B cell (primary cell): ENCODE results near the gene PSMC3IP. TPM values are rescaled to one million over a fixed set of nuclear protein-coding genes. Genes with fewer than 3 reads are reported as not detected.

ENCODE experiments used
- ATAC-seq: fragments of 200-7000 bp; cut with Tn5 transposase; one replicate; pipeline ENCODE4 v1.10.0; 2021; ENCODE audit warnings: low read depth, mild to moderate bottlenecking, moderate number of reproducible peaks, moderate library complexity
- CTCF ChIA-PET: fragments of 350-600 bp; sonication (Branson Sonifier 250); formaldehyde crosslinking; loops from one replicate; lab custom pipeline; 2021; ENCODE audit warnings: antibody characterized with exemption, inconsistent platforms; lab: Charles Lee
- POLR2A ChIA-PET: fragments of 350-600 bp; sonication (Branson Sonifier 250); formaldehyde crosslinking; loops from one replicate; lab custom pipeline; 2021; ENCODE audit warnings: antibody characterized with exemption; lab: Charles Lee
- DNase-seq: peaks from one replicate; pipeline ENCODE4 v3.0.0; 2013
- H2AFZ ChIP-seq: 2 replicates; pipeline ENCODE4 v1.6.1; 2012; ENCODE audit warnings: mild to moderate bottlenecking, low read depth, low read length; ENCODE audit not compliant: insufficient read depth, poor library complexity, severe bottlenecking
- H3K27ac ChIP-seq, 2 donors: 1 replicate in 1 of 2; 2 replicates in 1 of 2; pipeline ENCODE4 v1.5.1; 2012 to 2013; ENCODE audit warnings: low read length in 2 of 2, mild to moderate bottlenecking in 2 of 2, moderate library complexity in 1 of 2
- H3K27me3 ChIP-seq, 4 experiments: fragments of 200-600 bp in 1 of 4; sonication (generic) in 1 of 4; replicated peaks in 1 of 4; 1 replicate in 2 of 4; 2 replicates in 2 of 4; pipeline versions ENCODE4 v1.6.1 to v1.7.0; 2013 to 2016; ENCODE audit warnings: low read length in 3 of 4, mild to moderate bottlenecking in 2 of 4, mixed read lengths in 1 of 4, moderate library complexity in 1 of 4; ENCODE audit not compliant: insufficient read depth in 4 of 4, control insufficient read depth in 3 of 4; ENCODE audit errors: control extremely low read depth in 1 of 4
- H3K36me3 ChIP-seq, 2 experiments: replicated peaks in 1 of 2; 1 replicate in 1 of 2; 2 replicates in 1 of 2; pipeline versions ENCODE4 v1.6.1 to v1.7.1; 2013; ENCODE audit warnings: low read length in 1 of 2; ENCODE audit not compliant: insufficient read depth in 2 of 2, control insufficient read depth in 1 of 2; ENCODE audit errors: control extremely low read depth in 1 of 2, extremely low read depth in 1 of 2
- H3K4me1 ChIP-seq, 2 donors: fragments of 200-600 bp in 1 of 2; sonication (generic) in 1 of 2; 1 replicate in 1 of 2; 2 replicates in 1 of 2; pipeline versions ENCODE4 v1.5.1 to v1.6.1; 2013 to 2017; ENCODE audit warnings: low read length in 2 of 2; ENCODE audit not compliant: control insufficient read depth in 2 of 2, insufficient read depth in 2 of 2
- H3K4me2 ChIP-seq: replicated peaks from 2 replicates; pipeline ENCODE3; 2012; ENCODE audit warnings: mild to moderate bottlenecking, low read depth, low read length; ENCODE audit not compliant: poor library complexity, severe bottlenecking
- H3K4me3 ChIP-seq, 5 experiments: fragments of 200-600 bp in 1 of 5; sonication (generic) in 1 of 5; 1 replicate in 3 of 5; 2 replicates in 2 of 5; pipeline versions ENCODE4 v1.5.1 to v1.7.0; 2011 to 2016; ENCODE audit warnings: low read length in 4 of 5, mild to moderate bottlenecking in 4 of 5, low read depth in 2 of 5, control low read depth in 1 of 5, moderate library complexity in 1 of 5; ENCODE audit not compliant: insufficient read depth in 1 of 5; ENCODE audit errors: control extremely low read depth in 1 of 5, extremely low read depth in 1 of 5
- H3K79me2 ChIP-seq: fragments of 200-600 bp; sonication (generic); one replicate; pipeline ENCODE4 v1.6.0; 2016; ENCODE audit warnings: low read length; ENCODE audit not compliant: control insufficient read depth, insufficient read depth
- H3K9ac ChIP-seq: fragments of 200-600 bp; sonication (generic); 2 replicates; pipeline ENCODE4 v1.6.1; 2017; ENCODE audit warnings: mild to moderate bottlenecking, low read length, moderate library complexity
- H3K9me3 ChIP-seq, 3 donors: one replicate each; pipeline versions ENCODE4 v1.6.1 to v1.7.1; 2013; ENCODE audit warnings: low read length in 2 of 3; ENCODE audit not compliant: control insufficient read depth in 2 of 3, insufficient read depth in 1 of 3; ENCODE audit errors: control extremely low read depth in 1 of 3
- H4K20me1 ChIP-seq: 2 replicates; pipeline ENCODE4 v1.6.0; 2012; ENCODE audit warnings: mild to moderate bottlenecking, low read length; ENCODE audit not compliant: insufficient read depth, control insufficient read depth, poor library complexity, severe bottlenecking
- H3K27ac Mint-ChIP-seq: one replicate; pipeline ENCODE4 v1.8.0; 2021; ENCODE audit warnings: mixed read lengths
- H3K27me3 Mint-ChIP-seq: one replicate; pipeline ENCODE4 v1.8.0; 2021; ENCODE audit warnings: mixed read lengths
- H3K4me1 Mint-ChIP-seq: one replicate; pipeline ENCODE4 v1.8.0; 2021; ENCODE audit warnings: mixed read lengths
- H3K4me3 Mint-ChIP-seq: one replicate; pipeline ENCODE4 v1.8.0; 2021; ENCODE audit warnings: mixed read lengths
- H3K9me3 Mint-ChIP-seq: one replicate; pipeline ENCODE4 v1.8.0; 2022; ENCODE audit warnings: mixed read lengths; ENCODE audit not compliant: insufficient read depth
- CTCF ChIP-seq: fragments of 200-600 bp; IDR thresholded peaks from one replicate; pipeline ENCODE4 v1.8.0; 2022; ENCODE audit warnings: antibody characterized with exemption, mild to moderate bottlenecking
- EZH2 ChIP-seq: IDR thresholded peaks from 2 replicates; pipeline ENCODE4 v1.6.1; 2012; ENCODE audit warnings: borderline replicate concordance, low read depth, mild to moderate bottlenecking, moderate library complexity, low read length; ENCODE audit not compliant: insufficient read depth, poor library complexity, severe bottlenecking
- WGBS: methylation state at CpG from one replicate; pipeline ENCODE4 v1.1.5; 2013; ENCODE audit warnings: missing lambda C conversion rate; ENCODE audit not compliant: insufficient coverage; 5-methylcytosine and 5-hydroxymethylcytosine counted together
- intact Hi-C: fragments of 100-400 bp; cut with micrococcal nuclease; formaldehyde crosslinking; loops from one replicate; pipeline ENCODE4 v1.10.0; 2022
- polyA plus RNA-seq: library from polyadenylated mRNA; depleted of rRNA; stranded (reverse); fragments of >200 nt; gene quantifications from 2 replicates; pipeline ENCODE4 v1.2.3, GENCODE V29; 2012
- total RNA-seq, 2 donors: library from RNA; stranded (reverse); fragments of 120-200 nt in 1 of 2; gene quantifications; 1 replicate in 1 of 2; 2 replicates in 1 of 2; pipeline versions ENCODE4 v1.2.3 to v1.2.4, GENCODE V29; 2013 to 2022

PSMC3IP gene
- total and polyA plus RNA-seq, 2 donors (not counting 1 experiment from before 2014, with no cell fraction given) = 2.8 to 10.4 TPM

GRCh38 chr17:42565523-42566214 lies 11.9 kb downstream of the PSMC3IP start:
- no peak overlapping the region for H2AFZ ChIP-seq
- peaks cover 0 to 44% of the 10 kb centered on the region in 2 experiments for H3K36me3 ChIP-seq
- H4K20me1 ChIP-seq = peaks cover 25% of the 10 kb centered on the region
- ATAC-seq (no peak), DNase-seq (no peak)
- no peaks in the 10 kb centered on the region for H3K9me3 ChIP-seq
- ChIA-PET CTCF (interaction anchor here (0.8 to 6.4 kb wide), 6 partner anchors 11 to 106 kb away, joined by 3 to 51 read pairs (median 6); partner anchors contain the start of gene PSMC3IP), POLR2A (interaction anchor here (0.6 to 2.4 kb wide), 2 partner anchors 11 to 86 kb away, joined by 3 to 18 read pairs; no protein-coding TSS in a partner anchor)
- no peak overlapping the region for H3K4me3 ChIP-seq
- intact Hi-C loops = loop anchor here (5.0 kb wide), 1 partner anchor 112 kb away; the partner anchor contains the start of gene PLEKHH3
- H3K79me2 ChIP-seq = peaks cover 65% of the 10 kb centered on the region
- Mint-ChIP-seq H3K9me3 (no peaks in the 10 kb centered on the region), H3K27ac (peak overlapping the region; percentile 65), H3K27me3 (no peaks in the 10 kb centered on the region), H3K4me3 (peak overlapping the region; percentile 99), H3K4me1 (peaks cover 44% of the 10 kb centered on the region)
- 91% methylated on average over 13 of the region's 16 CpGs for WGBS
- H3K27ac ChIP-seq = peak overlapping the region; percentile 59 to 78
- no peaks in the 10 kb centered on the region for H3K27me3 ChIP-seq
- peaks cover 31 to 49% of the 10 kb centered on the region in 2 donors for H3K4me1 ChIP-seq
- peak overlapping the region; percentile 93 for H3K4me2 ChIP-seq
- TF ChIP-seq EZH2 (no peak), CTCF (no peak)
- no peak overlapping the region for H3K9ac ChIP-seq
